ENCODE data around the gene MYO9B.

DNA sequence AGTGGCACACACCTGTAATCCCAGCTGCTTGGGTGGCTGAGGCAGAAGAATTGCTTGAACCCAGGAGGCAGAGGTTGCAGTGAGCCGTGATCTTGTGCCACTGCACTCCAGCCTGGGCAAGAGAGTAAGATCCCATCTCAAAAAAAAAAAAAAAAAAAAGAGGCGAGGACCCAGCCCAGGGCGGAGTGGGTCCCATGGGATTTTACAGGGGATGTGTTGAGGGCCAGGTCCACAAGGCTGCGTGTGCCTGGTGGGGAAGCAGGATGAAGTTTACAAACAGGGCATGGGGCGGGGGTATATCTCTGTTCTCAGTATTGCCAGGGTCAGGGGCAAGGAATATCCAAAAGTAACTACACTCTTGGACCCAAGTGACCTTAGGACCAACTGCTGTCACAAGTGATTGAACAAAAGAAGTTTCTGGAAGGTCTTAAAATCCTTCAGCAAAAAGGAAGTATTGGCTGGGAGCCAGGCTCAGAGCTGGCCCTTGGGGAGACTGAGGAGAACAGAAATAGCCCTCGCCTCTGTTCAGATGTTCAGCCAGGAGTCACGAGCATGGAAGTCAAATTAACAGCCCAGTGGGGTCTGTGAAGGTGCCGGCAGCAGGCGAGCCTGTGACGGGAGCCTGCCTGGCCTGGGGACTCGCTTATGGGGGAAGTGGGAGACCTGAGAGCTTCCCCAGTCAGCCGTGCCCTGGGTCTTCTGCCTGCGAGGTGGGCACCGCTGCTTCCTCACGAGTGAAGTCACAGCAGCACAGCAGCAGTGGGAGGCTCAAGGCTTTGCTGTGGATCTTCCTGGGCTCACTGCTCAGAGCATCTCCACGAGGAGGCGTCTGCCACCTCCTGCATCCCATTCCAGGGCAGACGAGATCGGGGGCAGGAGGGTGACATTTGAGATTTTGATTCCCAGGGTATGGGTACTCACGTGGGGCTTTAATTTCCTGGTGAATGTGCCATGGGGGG lies 6.4 kb downstream of the MYO9B start:
- TF ChIP-seq GATA2 (IDR thresholded peaks at IDR 0.05; ENCODE audit: low read depth, low read length) (no peak), GATA3 (IDR thresholded peaks at IDR 0.05; ENCODE audit: low read depth, low read length) (no peak)

Measured in SH-SY5Y (cell line).